ENCODE measurements around the gene LCE7A. TPM values are rescaled to one million over a fixed set of nuclear protein-coding genes. Genes with fewer than 3 reads are reported as not detected.

LCE7A gene
- total and polyA plus RNA-seq, 2 of the 4 experiments (the other 2 are of a cell fraction) = not detected

DNA sequence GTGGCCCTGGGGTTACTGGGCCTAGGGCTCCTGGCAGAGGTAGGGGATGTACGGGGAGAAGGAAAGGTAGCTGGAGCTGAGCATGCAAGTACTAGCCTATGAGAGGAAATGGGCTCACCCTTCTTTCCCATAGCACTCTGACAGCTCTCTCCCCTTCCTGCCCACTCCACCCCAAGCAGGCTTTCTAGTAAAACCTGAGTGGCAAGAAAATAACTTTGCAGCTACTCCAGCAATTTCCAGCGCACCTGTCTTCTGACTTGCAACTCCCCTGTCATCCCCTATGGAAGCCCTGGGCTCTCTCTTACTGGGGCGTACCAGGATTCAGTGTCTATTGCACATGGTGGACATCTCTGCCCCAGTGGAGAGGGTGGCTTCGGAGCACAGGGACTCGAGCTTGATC is 41.8 kb downstream of the LCE7A start:
- CTCF ChIA-PET = no interaction called here
- in situ Hi-C loops (cut with MboI; ENCODE audit: low sequenced_read_pairs) = no loop called here

More for the DNA sequence above, 41.8 kb downstream of the LCE7A start:
- no peak for TF ChIP-seq ELK1 (IDR thresholded peaks at IDR 0.05; ENCODE audit: borderline replicate concordance, low read depth, low read length)
- no peak for TF ChIP-seq MAZ (IDR thresholded peaks at IDR 0.05; ENCODE audit: borderline replicate concordance, low read depth, low read length)
- TF ChIP-seq CHD1 (IDR thresholded peaks at IDR 0.05; ENCODE audit: low read depth, low read length) = no peak
- H3K4me2 ChIP-seq (ENCODE audit: low read depth, low read length) = no peak overlapping the region
- H4K91ac ChIP-seq (ENCODE audit: insufficient read depth, low read depth, low read length) = no peak overlapping the region
- no peaks in the 10 kb centered on the region for H3K9me1 ChIP-seq (ENCODE audit: insufficient read depth, low read length)
- POLR2A ChIA-PET (ENCODE audit: unreplicated experiment) = no interaction called here
- no peak overlapping the region for H2BK5ac ChIP-seq (ENCODE audit: low read depth, low read length, poor library complexity, severe bottlenecking)
- H4K8ac ChIP-seq (ENCODE audit: low read depth in 2 of 2, low read length in 2 of 2) = no peak overlapping the region
- no peak overlapping the region for H2BK120ac ChIP-seq (ENCODE audit: low read depth, low read length)
- H3K27me3 ChIP-seq (ENCODE audit: control insufficient read depth, insufficient read depth, low read length) = no peaks in the 10 kb centered on the region
- H4K20me1 ChIP-seq (ENCODE audit: insufficient read depth, low read length) = no peaks in the 10 kb centered on the region
- DNase-seq (no peak), ATAC-seq (ENCODE audit: low read depth) (no peak)
- no peaks in the 10 kb centered on the region for H3K4me1 ChIP-seq (ENCODE audit: control insufficient read depth, insufficient read depth, low read length)
- WGBS, 2 experiments (ENCODE audit: extremely low coverage in 2 of 2, insufficient read length in 1 of 2) = no CpG with 5 or more reads among the region's 5 CpGs
- H2AK9ac ChIP-seq (replicated peaks; ENCODE audit: low read depth, low read length, poor library complexity) = no peak overlapping the region
- H3K18ac ChIP-seq (ENCODE audit: low read depth, low read length) = no peak overlapping the region
- no TSS peak for BruUV-seq (replicated peaks)
- H4K5ac ChIP-seq (ENCODE audit: low read depth, low read length) = no peak overlapping the region
- no peak overlapping the region for H3K14ac ChIP-seq (replicated peaks; ENCODE audit: low read depth, low read length)
- no peak overlapping the region for H2BK20ac ChIP-seq (ENCODE audit: low read depth, low read length)
- H3K23ac ChIP-seq (ENCODE audit: low read depth, low read length) = no peak overlapping the region
- no peak overlapping the region for H2AK5ac ChIP-seq (ENCODE audit: low read depth, low read length)
- dilution Hi-C loops (cut with HindIII; ENCODE audit: low sequenced_read_pairs, unreplicated experiment) = no loop called here
- intact Hi-C loops (cut with micrococcal nuclease) = no loop called here
- H3K9ac ChIP-seq (ENCODE audit: low read depth, low read length) = no peak overlapping the region
- no peak overlapping the region for H3K4ac ChIP-seq (ENCODE audit: low read depth, low read length)
- H3K56ac ChIP-seq (ENCODE audit: extremely low read depth, insufficient read depth, low read length) = no peak overlapping the region
- H3K27ac ChIP-seq (ENCODE audit: insufficient read depth, low read length) = no peak overlapping the region
- H3K79me1 ChIP-seq (ENCODE audit: low read depth in 1 of 2, low read length in 2 of 2) = no peaks in the 10 kb centered on the region
- H2AFZ ChIP-seq (replicated peaks; ENCODE audit: low read length, poor library complexity) = no peak overlapping the region
- no peak overlapping the region for H3K4me3 ChIP-seq (ENCODE audit: insufficient read depth, low read depth, low read length)
- no peaks in the 10 kb centered on the region for H3K9me3 ChIP-seq (ENCODE audit: control insufficient read depth, insufficient read depth, low read length)
- H2BK15ac ChIP-seq (ENCODE audit: low read depth, low read length) = no peak overlapping the region
- H3K36me3 ChIP-seq (ENCODE audit: control insufficient read depth, insufficient read depth, low read length) = no peaks in the 10 kb centered on the region
